GM23338 (cell line): Measurements from ENCODE around the gene NUDT4. TPM values are rescaled to one million over a fixed set of nuclear protein-coding genes. Genes with fewer than 3 reads are reported as not detected.

Source experiments
- ATAC-seq: fragments of 200-7000 bp; cut with Tn5 transposase; 3 replicates; pipeline ENCODE4 v1.9.1; 2020
- DNase-seq: peaks from one replicate; pipeline ENCODE4 v3.0.0-alpha.2; 2015; ENCODE audit warnings: low spot score
- H2AFZ ChIP-seq: fragments of 200-600 bp; sonication (generic); 2 replicates; pipeline ENCODE4 v1.8.0; 2016; ENCODE audit warnings: antibody characterized with exemption, mild to moderate bottlenecking, moderate library complexity
- H3F3A ChIP-seq: fragments of 200-600 bp; sonication (generic); replicated peaks from 2 replicates; pipeline ENCODE4 v1.8.0; 2017; ENCODE audit warnings: antibody characterized with exemption, mixed run types, low read depth
- H3K27ac ChIP-seq: fragments of 200-600 bp; sonication (generic); 2 replicates; pipeline ENCODE4 v1.6.1; 2016; ENCODE audit warnings: low read depth
- H3K27me3 ChIP-seq: fragments of 200-600 bp; sonication (generic); 2 replicates; pipeline ENCODE4 v1.8.0; 2016; ENCODE audit warnings: mild to moderate bottlenecking, mixed run types, moderate library complexity; ENCODE audit not compliant: insufficient read depth
- H3K36me3 ChIP-seq: fragments of 200-600 bp; sonication (generic); 2 replicates; pipeline ENCODE4 v1.8.0; 2016; ENCODE audit warnings: mild to moderate bottlenecking; ENCODE audit not compliant: insufficient read depth
- H3K4me1 ChIP-seq: fragments of 200-600 bp; sonication (generic); 2 replicates; pipeline ENCODE4 v1.8.0; 2016; ENCODE audit warnings: mild to moderate bottlenecking, moderate library complexity; ENCODE audit not compliant: insufficient read depth
- H3K4me2 ChIP-seq: fragments of 200-600 bp; sonication (generic); 2 replicates; pipeline ENCODE4 v1.7.1; 2017; ENCODE audit warnings: mixed run types
- H3K4me3 ChIP-seq: fragments of 200-600 bp; sonication (generic); 2 replicates; pipeline ENCODE4 v1.6.1; 2016; ENCODE audit warnings: mixed run types
- H3K79me2 ChIP-seq: fragments of 200-600 bp; sonication (generic); replicated peaks from 2 replicates; pipeline ENCODE4 v1.8.0; 2017; ENCODE audit warnings: mild to moderate bottlenecking; ENCODE audit not compliant: insufficient read depth
- H3K9me2 ChIP-seq: fragments of 200-600 bp; sonication (generic); 2 replicates; pipeline ENCODE4 v1.8.0; 2017; ENCODE audit not compliant: insufficient read depth
- H4K20me1 ChIP-seq: fragments of 200-600 bp; sonication (generic); replicated peaks from 2 replicates; pipeline ENCODE4 v1.8.0; 2017; ENCODE audit warnings: mild to moderate bottlenecking; ENCODE audit not compliant: insufficient read depth
- H3K27ac Mint-ChIP-seq: 2 replicates; pipeline ENCODE4 v1.8.0; 2020; ENCODE audit warnings: inconsistent platforms, mild to moderate bottlenecking, moderate library complexity, mixed read lengths
- H3K27me3 Mint-ChIP-seq: 3 replicates; pipeline ENCODE4 v1.8.0; 2022; ENCODE audit warnings: low read depth, mild to moderate bottlenecking, moderate library complexity, mixed read lengths, inconsistent platforms; ENCODE audit not compliant: insufficient read depth, poor library complexity
- H3K36me3 Mint-ChIP-seq: 3 replicates; pipeline ENCODE4 v1.8.0; 2021; ENCODE audit warnings: low read depth, mild to moderate bottlenecking, inconsistent platforms, moderate library complexity, mixed read lengths
- H3K4me1 Mint-ChIP-seq: 3 replicates; pipeline ENCODE4 v1.8.0; 2020; ENCODE audit warnings: mild to moderate bottlenecking, inconsistent platforms, mixed read lengths
- H3K4me3 Mint-ChIP-seq: 3 replicates; pipeline ENCODE4 v1.8.0; 2021; ENCODE audit warnings: moderate library complexity, mild to moderate bottlenecking, inconsistent platforms, mixed read lengths
- H3K9me3 Mint-ChIP-seq: 3 replicates; pipeline ENCODE4 v1.8.0; 2020; ENCODE audit warnings: moderate library complexity, mild to moderate bottlenecking, inconsistent platforms, mixed read lengths
- CREB1 ChIP-seq: fragments of 250-450 bp; sonication (Bioruptor Pico); IDR thresholded peaks from 2 replicates; pipeline ENCODE4 v1.5.0; 2020; ENCODE audit warnings: low read depth, mild to moderate bottlenecking, moderate library complexity
- ETS1 ChIP-seq: IDR thresholded peaks from 2 replicates; pipeline ENCODE4 v1.6.1; 2016; ENCODE audit warnings: antibody characterized with exemption
- EZH2 ChIP-seq: fragments of 200-600 bp; sonication (generic); IDR thresholded peaks from one replicate; pipeline ENCODE4 v1.8.0; 2017; ENCODE audit warnings: antibody characterized with exemption, mild to moderate bottlenecking, low read depth; ENCODE audit not compliant: unreplicated experiment
- JUNB ChIP-seq: IDR thresholded peaks from one replicate; pipeline ENCODE4 v1.6.1; 2016; ENCODE audit warnings: antibody characterized with exemption; ENCODE audit not compliant: unreplicated experiment
- POLR2AphosphoS5 ChIP-seq: IDR thresholded peaks from 2 replicates; pipeline ENCODE4 v1.6.1; 2016; ENCODE audit warnings: antibody characterized with exemption, low read depth
- REST ChIP-seq: IDR thresholded peaks from one replicate; pipeline ENCODE4 v1.6.1; 2018; ENCODE audit warnings: antibody characterized with exemption; ENCODE audit not compliant: unreplicated experiment
- STAT1 ChIP-seq: IDR thresholded peaks from one replicate; pipeline ENCODE4 v1.6.1; 2016; ENCODE audit warnings: antibody characterized with exemption; ENCODE audit not compliant: unreplicated experiment
- ZNF114 ChIP-seq: fragments of 250-450 bp; sonication (Bioruptor Pico); IDR thresholded peaks from 2 replicates; pipeline ENCODE4 v1.5.0; 2020; ENCODE audit warnings: mild to moderate bottlenecking, moderate library complexity
- ZNF331 ChIP-seq: fragments of 250-450 bp; sonication (Bioruptor Pico); IDR thresholded peaks from 2 replicates; pipeline ENCODE4 v1.5.0; 2020; ENCODE audit warnings: low read depth, mild to moderate bottlenecking, moderate library complexity
- polyA plus RNA-seq: library from polyadenylated mRNA; unstranded; fragments of >200 nt; fragmentation: Nextera tagmentation; extraction: Ambion mirVana; gene quantifications from 2 replicates; pipeline ENCODE4 v1.2.1, GENCODE V29; 2016
- total RNA-seq: library from RNA; depleted of rRNA; stranded (reverse); fragments of >200 nt; shearing (Covaris generic); gene quantifications from 2 replicates; pipeline ENCODE4 v1.2.3, GENCODE V29; 2014
- TF ChIP-seq, protein P1 (sequence below): fragments of 250-450 bp; sonication (Bioruptor Pico); IDR thresholded peaks from 2 replicates; pipeline ENCODE4 v1.5.0; 2020; ENCODE audit warnings: mild to moderate bottlenecking, moderate library complexity

NUDT4 gene
- total and polyA plus RNA-seq, 2 experiments from 2014 or later: 32.3 to 67.2 TPM

DNA sequence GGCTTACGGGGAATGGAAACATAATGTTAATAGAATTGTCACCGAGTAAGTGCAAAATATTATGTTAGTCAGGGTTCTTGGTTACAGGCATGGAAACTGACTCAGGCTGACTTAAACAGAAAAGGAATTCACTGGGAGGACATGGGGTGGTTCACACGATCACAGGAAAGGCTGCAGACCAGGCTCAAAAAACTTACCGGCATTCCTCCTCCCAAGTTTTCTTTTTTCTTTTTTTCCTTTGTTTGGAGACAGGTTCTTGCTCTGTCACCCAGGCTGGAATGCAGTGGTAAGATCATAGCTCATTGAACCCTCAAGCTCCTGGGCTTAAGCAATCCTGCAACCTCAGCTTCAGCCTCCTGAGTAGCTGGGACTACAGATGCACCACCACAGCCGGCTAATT is 75.9 kb downstream of the NUDT4 start (continued):
- TF ChIP-seq ETS1: no peak

DNA sequence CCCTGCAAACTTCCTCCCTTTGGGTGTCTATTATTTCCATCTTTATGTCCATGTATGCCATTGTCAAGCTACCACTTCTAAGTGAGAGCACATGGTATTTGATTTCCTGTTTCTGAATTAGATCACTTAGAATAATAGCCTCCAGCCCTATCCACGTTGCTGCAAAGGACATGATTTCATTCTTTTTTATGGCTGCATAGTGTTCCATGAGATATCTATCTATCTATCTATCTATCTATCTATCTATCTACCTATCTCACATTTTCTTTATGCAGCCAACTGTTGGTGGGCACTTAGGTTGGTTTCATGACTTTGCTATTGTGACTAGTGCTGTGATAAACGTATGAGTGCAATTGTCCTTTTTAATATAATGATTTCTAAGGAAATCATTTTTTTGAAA is 78.4 kb downstream of the NUDT4 start:
- Histone ChIP-seq H3K4me1 (no peaks in the 10 kb centered on the region), H3K9me2 (no peaks in the 10 kb centered on the region), H3K27ac (no peak overlapping the region), H3K4me3 (no peak overlapping the region), H3K36me3 (no peaks in the 10 kb centered on the region), H3K27me3 (no peaks in the 10 kb centered on the region), H3K4me2 (no peak overlapping the region), H4K20me1 (no peaks in the 10 kb centered on the region; the same call in 1 of the 2 replicates), H3K79me2 (no peaks in the 10 kb centered on the region), H3F3A (no peaks in the 10 kb centered on the region), H2AFZ (no peak overlapping the region)
- TF ChIP-seq POLR2AphosphoS5 (no peak), STAT1 (no peak), ETS1 (no peak), ZNF331 (CRISPR knock-in tag) (no peak), EZH2 (no peak), ZNF114 (CRISPR knock-in tag) (no peak), JUNB (no peak), CREB1 (CRISPR knock-in tag) (no peak), REST (no peak)
- TF ChIP-seq, protein P1, sequence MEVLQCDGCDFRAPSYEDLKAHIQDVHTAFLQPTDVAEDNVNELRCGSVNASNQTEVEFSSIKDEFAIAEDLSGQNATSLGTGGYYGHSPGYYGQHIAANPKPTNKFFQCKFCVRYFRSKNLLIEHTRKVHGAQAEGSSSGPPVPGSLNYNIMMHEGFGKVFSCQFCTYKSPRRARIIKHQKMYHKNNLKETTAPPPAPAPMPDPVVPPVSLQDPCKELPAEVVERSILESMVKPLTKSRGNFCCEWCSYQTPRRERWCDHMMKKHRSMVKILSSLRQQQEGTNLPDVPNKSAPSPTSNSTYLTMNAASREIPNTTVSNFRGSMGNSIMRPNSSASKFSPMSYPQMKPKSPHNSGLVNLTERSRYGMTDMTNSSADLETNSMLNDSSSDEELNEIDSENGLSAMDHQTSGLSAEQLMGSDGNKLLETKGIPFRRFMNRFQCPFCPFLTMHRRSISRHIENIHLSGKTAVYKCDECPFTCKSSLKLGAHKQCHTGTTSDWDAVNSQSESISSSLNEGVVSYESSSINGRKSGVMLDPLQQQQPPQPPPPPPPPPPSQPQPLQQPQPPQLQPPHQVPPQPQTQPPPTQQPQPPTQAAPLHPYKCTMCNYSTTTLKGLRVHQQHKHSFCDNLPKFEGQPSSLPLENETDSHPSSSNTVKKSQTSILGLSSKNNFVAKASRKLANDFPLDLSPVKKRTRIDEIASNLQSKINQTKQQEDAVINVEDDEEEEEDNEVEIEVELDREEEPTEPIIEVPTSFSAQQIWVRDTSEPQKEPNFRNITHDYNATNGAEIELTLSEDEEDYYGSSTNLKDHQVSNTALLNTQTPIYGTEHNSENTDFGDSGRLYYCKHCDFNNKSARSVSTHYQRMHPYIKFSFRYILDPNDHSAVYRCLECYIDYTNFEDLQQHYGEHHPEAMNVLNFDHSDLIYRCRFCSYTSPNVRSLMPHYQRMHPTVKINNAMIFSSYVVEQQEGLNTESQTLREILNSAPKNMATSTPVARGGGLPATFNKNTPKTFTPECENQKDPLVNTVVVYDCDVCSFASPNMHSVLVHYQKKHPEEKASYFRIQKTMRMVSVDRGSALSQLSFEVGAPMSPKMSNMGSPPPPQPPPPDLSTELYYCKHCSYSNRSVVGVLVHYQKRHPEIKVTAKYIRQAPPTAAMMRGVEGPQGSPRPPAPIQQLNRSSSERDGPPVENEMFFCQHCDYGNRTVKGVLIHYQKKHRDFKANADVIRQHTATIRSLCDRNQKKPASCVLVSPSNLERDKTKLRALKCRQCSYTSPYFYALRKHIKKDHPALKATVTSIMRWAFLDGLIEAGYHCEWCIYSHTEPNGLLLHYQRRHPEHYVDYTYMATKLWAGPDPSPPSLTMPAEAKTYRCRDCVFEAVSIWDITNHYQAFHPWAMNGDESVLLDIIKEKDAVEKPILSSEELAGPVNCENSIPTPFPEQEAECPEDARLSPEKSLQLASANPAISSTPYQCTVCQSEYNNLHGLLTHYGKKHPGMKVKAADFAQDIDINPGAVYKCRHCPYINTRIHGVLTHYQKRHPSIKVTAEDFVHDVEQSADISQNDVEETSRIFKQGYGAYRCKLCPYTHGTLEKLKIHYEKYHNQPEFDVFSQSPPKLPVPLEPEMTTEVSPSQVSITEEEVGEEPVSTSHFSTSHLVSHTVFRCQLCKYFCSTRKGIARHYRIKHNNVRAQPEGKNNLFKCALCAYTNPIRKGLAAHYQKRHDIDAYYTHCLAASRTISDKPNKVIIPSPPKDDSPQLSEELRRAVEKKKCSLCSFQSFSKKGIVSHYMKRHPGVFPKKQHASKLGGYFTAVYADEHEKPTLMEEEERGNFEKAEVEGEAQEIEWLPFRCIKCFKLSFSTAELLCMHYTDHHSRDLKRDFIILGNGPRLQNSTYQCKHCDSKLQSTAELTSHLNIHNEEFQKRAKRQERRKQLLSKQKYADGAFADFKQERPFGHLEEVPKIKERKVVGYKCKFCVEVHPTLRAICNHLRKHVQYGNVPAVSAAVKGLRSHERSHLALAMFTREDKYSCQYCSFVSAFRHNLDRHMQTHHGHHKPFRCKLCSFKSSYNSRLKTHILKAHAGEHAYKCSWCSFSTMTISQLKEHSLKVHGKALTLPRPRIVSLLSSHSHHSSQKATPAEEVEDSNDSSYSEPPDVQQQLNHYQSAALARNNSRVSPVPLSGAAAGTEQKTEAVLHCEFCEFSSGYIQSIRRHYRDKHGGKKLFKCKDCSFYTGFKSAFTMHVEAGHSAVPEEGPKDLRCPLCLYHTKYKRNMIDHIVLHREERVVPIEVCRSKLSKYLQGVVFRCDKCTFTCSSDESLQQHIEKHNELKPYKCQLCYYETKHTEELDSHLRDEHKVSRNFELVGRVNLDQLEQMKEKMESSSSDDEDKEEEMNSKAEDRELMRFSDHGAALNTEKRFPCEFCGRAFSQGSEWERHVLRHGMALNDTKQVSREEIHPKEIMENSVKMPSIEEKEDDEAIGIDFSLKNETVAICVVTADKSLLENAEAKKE (CRISPR knock-in tag): no peak
- Mint-ChIP-seq H3K4me3 (no peak overlapping the region), H3K9me3 (peaks cover 3% of the 10 kb centered on the region; the same call in 2 of the 3 replicates), H3K4me1 (no peaks in the 10 kb centered on the region), H3K27me3 (peaks cover 7% of the 10 kb centered on the region), H3K27ac (no peak overlapping the region), H3K36me3 (0 out of 3 replicates have a peak, but pooled peaks cover 2% of the 10 kb centered on the region)
- ATAC-seq: no peak
- no peak for DNase-seq
